ENCODE measurements around the gene VPS13C. TPM values are rescaled to one million over a fixed set of nuclear protein-coding genes. Genes with fewer than 3 reads are reported as not detected.
"Not testable (repeated sequence)": the region's sequence is repeated elsewhere in the genome, so short reads cannot be mapped to it uniquely, and the experiment has no call there.

VPS13C gene
- total RNA-seq, 4 donors from 2014 or later = 97.7 to 151 (median 121) TPM

- TF ChIP-seq CTCF (IDR thresholded peaks at IDR 0.05) = no peak
- TF ChIP-seq POLR2A (IDR thresholded peaks at IDR 0.05) = no peak
- TF ChIP-seq EP300 (IDR thresholded peaks at IDR 0.05) = no peak
- H3K4me1 ChIP-seq = peaks cover 0 to 32% (median 4%) of the 10 kb centered on the region in 4 donors
These were observed 6.7 kb downstream of the VPS13C start for GRCh38 chr15:62053439-62054085.

GRCh38 chr15:62052713-62053112, 7.5 kb downstream of the VPS13C start:
- no peaks in the 10 kb centered on the region for H3K36me3 ChIP-seq
- H3K27me3 ChIP-seq = no peaks in the 10 kb centered on the region
- peaks cover 0 to 3% (median 0%) of the 10 kb centered on the region in 4 donors for H3K9me3 ChIP-seq
- no peak overlapping the region for H3K27ac ChIP-seq
- TF ChIP-seq EP300 (IDR thresholded peaks at IDR 0.05) (no peak), POLR2A (IDR thresholded peaks at IDR 0.05) (no peak), CTCF (IDR thresholded peaks at IDR 0.05) (no peak)
- no peak overlapping the region for H3K4me3 ChIP-seq
- DNase-seq (ENCODE audit: low spot score in 2 of 2) = no peak
- WGBS, 2 donors = 97 to 100% methylated on average over 1 of the region's 1 CpG
- H3K4me1 ChIP-seq = peaks cover 0 to 24% (median 0%) of the 10 kb centered on the region in 4 donors

More at GRCh38 chr15:62053439-62054085, 6.7 kb downstream of the VPS13C start:
- Histone ChIP-seq H3K36me3 (no peaks in the 10 kb centered on the region), H3K4me3 (no peak overlapping the region), H3K27me3 (no peaks in the 10 kb centered on the region), H3K27ac (no peak overlapping the region), H3K9me3 (peaks cover 0 to 3% (median 0%) of the 10 kb centered on the region in 4 donors)
- 70 to 87% methylated on average over 5 of the region's 5 CpGs for WGBS, 2 donors
- no peak for DNase-seq (ENCODE audit: low spot score in 2 of 2)

- WGBS, 2 donors = 88 to 91% methylated on average over 4 of the region's 4 CpGs
- H3K4me1 ChIP-seq = peaks cover 0 to 18% (median 0%) of the 10 kb centered on the region in 4 donors
- no peak overlapping the region for H3K4me3 ChIP-seq
- H3K36me3 ChIP-seq = no peaks in the 10 kb centered on the region
- no peak for DNase-seq (ENCODE audit: low spot score in 2 of 2)
- peaks cover 0 to 3% (median 0%) of the 10 kb centered on the region in 4 donors for H3K9me3 ChIP-seq
- H3K27me3 ChIP-seq = no peaks in the 10 kb centered on the region
- no peak for TF ChIP-seq POLR2A (IDR thresholded peaks at IDR 0.05)
- no peak for TF ChIP-seq EP300 (IDR thresholded peaks at IDR 0.05)
- no peak for TF ChIP-seq CTCF (IDR thresholded peaks at IDR 0.05)
- no peak overlapping the region for H3K27ac ChIP-seq
These were observed 9.1 kb downstream of the VPS13C start for GRCh38 chr15:62051166-62051565.

- H3K27me3 ChIP-seq = no peaks in the 10 kb centered on the region
- DNase-seq (ENCODE audit: low spot score in 2 of 2) = no peak
- no peaks in the 10 kb centered on the region for H3K36me3 ChIP-seq
- H3K27ac ChIP-seq = no peak overlapping the region
- TF ChIP-seq CTCF (IDR thresholded peaks at IDR 0.05) (no peak), POLR2A (IDR thresholded peaks at IDR 0.05) (no peak), EP300 (IDR thresholded peaks at IDR 0.05) (no peak)
- peaks cover 0 to 3% (median 0%) of the 10 kb centered on the region in 4 donors for H3K9me3 ChIP-seq
- 94 to 100% methylated on average over 1 of the region's 1 CpG for WGBS, 2 donors
- H3K4me3 ChIP-seq = no peak overlapping the region
- H3K4me1 ChIP-seq = peaks cover 0 to 15% (median 0%) of the 10 kb centered on the region in 4 donors
These were observed 10.1 kb downstream of the VPS13C start for GRCh38 chr15:62050115-62050514.

GRCh38 chr15:62048254-62048653, 12.0 kb downstream of the VPS13C start:
- 93 to 96% methylated on average over 4 of the region's 4 CpGs for WGBS, 2 donors

More at GRCh38 chr15:62048254-62048653, 12.0 kb downstream of the VPS13C start:
- not testable (repeated sequence) for DNase-seq (ENCODE audit: low spot score in 2 of 2); H3K27ac ChIP-seq; H3K4me3 ChIP-seq; H3K27me3 ChIP-seq; H3K36me3 ChIP-seq; H3K9me3 ChIP-seq
- H3K4me1 ChIP-seq = peaks cover 0 to 10% (median 0%) of the 10 kb centered on the region in 4 donors

All from tibial nerve (tissue), 4 donors.